Endothelial cell (in vitro differentiated cells): ENCODE measurements around the gene UBQLNL. TPM values are rescaled to one million over a fixed set of nuclear protein-coding genes. Genes with fewer than 3 reads are reported as not detected.

ENCODE experiments used
- DNase-seq: peaks from one replicate; pipeline ENCODE4 v3.0.0; 2021; ENCODE audit warnings: low spot score
- H3K27ac Mint-ChIP-seq: one replicate; pipeline ENCODE4 v1.8.0; 2021; ENCODE audit warnings: mixed read lengths, inconsistent platforms; ENCODE audit not compliant: unreplicated experiment
- H3K27me3 Mint-ChIP-seq: one replicate; pipeline ENCODE4 v1.8.0; 2021; ENCODE audit warnings: mild to moderate bottlenecking, moderate library complexity, mixed read lengths, inconsistent platforms; ENCODE audit not compliant: unreplicated experiment
- H3K36me3 Mint-ChIP-seq: one replicate; pipeline ENCODE4 v1.8.0; 2021; ENCODE audit warnings: mild to moderate bottlenecking, low read depth, mixed read lengths, inconsistent platforms; ENCODE audit not compliant: unreplicated experiment
- H3K4me1 Mint-ChIP-seq: one replicate; pipeline ENCODE4 v1.8.0; 2021; ENCODE audit warnings: mild to moderate bottlenecking, mixed read lengths, inconsistent platforms; ENCODE audit not compliant: unreplicated experiment
- H3K4me3 Mint-ChIP-seq: one replicate; pipeline ENCODE4 v1.8.0; 2021; ENCODE audit warnings: mild to moderate bottlenecking, mixed read lengths, inconsistent platforms; ENCODE audit not compliant: unreplicated experiment
- H3K9me3 Mint-ChIP-seq: one replicate; pipeline ENCODE4 v1.8.0; 2021; ENCODE audit warnings: mixed read lengths, inconsistent platforms; ENCODE audit not compliant: unreplicated experiment
- total RNA-seq: library from RNA; stranded (reverse); fragmentation: NEBNext Ultra II Directional; extraction: Animal tissue kit (Norgen Biotek cat#: 25700); gene quantifications from one replicate; pipeline ENCODE4 v1.2.1, GENCODE V29; 2021; ENCODE audit not compliant: unreplicated experiment
- TF ChIP-seq, protein P1 (sequence below): fragments of 200-600 bp; sonication (generic); IDR thresholded peaks from one replicate; pipeline ENCODE4 v1.5.0; 2021; ENCODE audit warnings: antibody characterized with exemption; ENCODE audit not compliant: unreplicated experiment

UBQLNL gene
- total RNA-seq, 1 donor from 2014 or later: 4.4 TPM

DNA sequence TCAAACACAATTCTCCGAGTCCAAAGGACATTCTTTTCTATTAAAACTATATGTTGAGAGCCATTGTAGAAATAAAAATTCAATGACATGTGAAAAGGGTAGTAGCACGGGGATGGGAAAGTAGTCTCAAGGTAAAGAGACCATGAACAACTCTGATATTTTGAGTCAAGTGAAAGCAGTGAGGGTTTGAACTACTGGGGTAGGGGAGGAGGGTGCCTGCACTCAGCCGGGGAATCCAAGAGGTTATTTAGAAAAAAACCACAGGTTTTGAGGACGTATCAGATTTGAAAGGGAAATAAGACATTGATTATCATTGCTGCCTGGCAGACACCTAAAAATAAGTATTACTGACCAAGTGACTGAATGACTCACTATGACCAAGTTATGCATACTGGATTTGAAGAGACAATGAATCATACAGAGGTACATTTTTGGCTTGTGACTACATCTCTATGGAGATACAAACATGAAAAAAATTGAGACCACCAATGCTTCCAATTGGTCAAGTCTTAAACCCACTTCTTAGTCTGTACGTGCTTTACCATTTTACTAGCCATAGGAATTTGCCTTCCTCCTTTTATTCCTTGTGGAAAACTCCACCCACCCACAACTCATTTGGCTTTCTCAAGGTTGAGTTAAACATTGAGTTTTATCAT is 34.1 kb upstream of the UBQLNL start:
- TF ChIP-seq, protein P1, sequence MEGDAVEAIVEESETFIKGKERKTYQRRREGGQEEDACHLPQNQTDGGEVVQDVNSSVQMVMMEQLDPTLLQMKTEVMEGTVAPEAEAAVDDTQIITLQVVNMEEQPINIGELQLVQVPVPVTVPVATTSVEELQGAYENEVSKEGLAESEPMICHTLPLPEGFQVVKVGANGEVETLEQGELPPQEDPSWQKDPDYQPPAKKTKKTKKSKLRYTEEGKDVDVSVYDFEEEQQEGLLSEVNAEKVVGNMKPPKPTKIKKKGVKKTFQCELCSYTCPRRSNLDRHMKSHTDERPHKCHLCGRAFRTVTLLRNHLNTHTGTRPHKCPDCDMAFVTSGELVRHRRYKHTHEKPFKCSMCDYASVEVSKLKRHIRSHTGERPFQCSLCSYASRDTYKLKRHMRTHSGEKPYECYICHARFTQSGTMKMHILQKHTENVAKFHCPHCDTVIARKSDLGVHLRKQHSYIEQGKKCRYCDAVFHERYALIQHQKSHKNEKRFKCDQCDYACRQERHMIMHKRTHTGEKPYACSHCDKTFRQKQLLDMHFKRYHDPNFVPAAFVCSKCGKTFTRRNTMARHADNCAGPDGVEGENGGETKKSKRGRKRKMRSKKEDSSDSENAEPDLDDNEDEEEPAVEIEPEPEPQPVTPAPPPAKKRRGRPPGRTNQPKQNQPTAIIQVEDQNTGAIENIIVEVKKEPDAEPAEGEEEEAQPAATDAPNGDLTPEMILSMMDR: no peak
- no peak overlapping the region for H3K4me3 Mint-ChIP-seq
- no peaks in the 10 kb centered on the region for H3K9me3 Mint-ChIP-seq
- no peaks in the 10 kb centered on the region for H3K27me3 Mint-ChIP-seq
- no peaks in the 10 kb centered on the region for H3K4me1 Mint-ChIP-seq
- no peaks in the 10 kb centered on the region for H3K36me3 Mint-ChIP-seq
- no peak for DNase-seq
- no peak overlapping the region for H3K27ac Mint-ChIP-seq

DNA sequence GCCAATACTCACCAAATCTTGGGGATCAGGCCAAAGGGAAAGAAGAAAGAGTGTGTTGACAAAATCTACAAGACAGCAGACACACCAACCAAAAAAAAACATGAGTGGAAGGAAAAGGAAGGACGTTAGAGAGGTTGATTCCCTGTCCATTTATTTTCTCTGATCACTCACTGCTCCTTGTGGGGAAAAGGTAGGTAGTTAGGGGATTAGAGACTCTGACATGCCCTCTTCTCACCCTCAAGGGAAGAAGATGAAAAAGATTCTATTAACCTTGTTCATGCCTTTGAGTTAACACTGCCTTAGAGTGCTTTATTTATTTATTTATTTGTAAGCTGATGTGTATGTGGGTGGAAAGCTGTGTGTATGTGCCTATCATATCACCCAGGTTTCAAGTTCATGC is 31.9 kb upstream of the UBQLNL start, which contains the start of gene OR52H1:
OR52H1 (minus strand) TSS at position 101 of the 400 bp plus-strand sequence. CDS start 3,035 bp downstream, outside the sequence.
- Mint-ChIP-seq H3K27ac (no peak within 1 kb of the TSS), H3K9me3 (no peaks in the 10 kb centered on the region), H3K36me3 (no peaks in the 10 kb centered on the region), H3K4me3 (no peak within 1 kb of the TSS), H3K27me3 (no peaks in the 10 kb centered on the region), H3K4me1 (no peaks in the 10 kb centered on the region)
- DNase-seq: no peak
- TF ChIP-seq, protein P1: no peak

DNA sequence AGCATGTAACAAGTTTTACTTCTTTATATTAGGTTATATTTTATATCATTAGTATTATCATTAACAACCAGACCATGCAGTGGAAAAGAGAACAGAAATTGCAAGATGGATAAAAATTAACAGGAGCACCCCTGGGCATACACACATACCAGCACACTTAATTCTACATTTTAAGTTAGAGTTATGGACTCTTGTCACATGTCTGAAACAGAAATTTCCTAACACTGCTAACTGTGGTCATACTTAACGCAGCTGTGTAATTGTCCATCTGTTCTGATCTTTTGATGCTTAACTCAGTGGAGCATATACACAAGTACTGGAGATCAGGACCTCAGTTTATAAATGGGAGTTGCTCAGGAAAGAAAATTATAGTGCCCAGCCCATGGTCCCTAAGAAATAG is 31.5 kb upstream of the UBQLNL start:
- Mint-ChIP-seq H3K36me3 (no peaks in the 10 kb centered on the region), H3K9me3 (no peaks in the 10 kb centered on the region), H3K27me3 (no peaks in the 10 kb centered on the region), H3K4me3 (no peak overlapping the region), H3K27ac (no peak overlapping the region), H3K4me1 (no peaks in the 10 kb centered on the region)
- TF ChIP-seq, protein P1: no peak
- no peak for DNase-seq

DNA sequence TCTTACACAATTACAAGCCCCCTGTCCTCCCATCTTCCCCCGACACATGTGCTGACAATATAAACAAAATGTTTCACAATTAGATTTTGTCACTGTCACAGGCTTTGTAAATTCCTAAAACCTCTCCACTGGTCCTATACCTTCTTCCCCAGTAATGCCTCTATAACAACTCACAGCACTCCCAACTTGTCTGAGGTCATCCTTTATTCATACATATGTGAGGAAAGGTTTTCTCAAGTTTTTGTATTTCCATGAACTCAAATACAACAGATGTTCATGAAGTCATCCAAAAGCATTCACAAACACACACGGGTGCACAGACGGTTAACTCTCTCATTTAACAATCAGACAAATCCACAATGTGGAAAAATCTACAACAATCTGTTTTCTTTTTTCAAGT is 30.0 kb upstream of the UBQLNL start:
- Mint-ChIP-seq H3K27ac (no peak overlapping the region), H3K4me1 (no peaks in the 10 kb centered on the region), H3K4me3 (no peak overlapping the region), H3K36me3 (no peaks in the 10 kb centered on the region), H3K9me3 (no peaks in the 10 kb centered on the region), H3K27me3 (no peaks in the 10 kb centered on the region)
- TF ChIP-seq, protein P1: no peak
- DNase-seq: no peak

DNA sequence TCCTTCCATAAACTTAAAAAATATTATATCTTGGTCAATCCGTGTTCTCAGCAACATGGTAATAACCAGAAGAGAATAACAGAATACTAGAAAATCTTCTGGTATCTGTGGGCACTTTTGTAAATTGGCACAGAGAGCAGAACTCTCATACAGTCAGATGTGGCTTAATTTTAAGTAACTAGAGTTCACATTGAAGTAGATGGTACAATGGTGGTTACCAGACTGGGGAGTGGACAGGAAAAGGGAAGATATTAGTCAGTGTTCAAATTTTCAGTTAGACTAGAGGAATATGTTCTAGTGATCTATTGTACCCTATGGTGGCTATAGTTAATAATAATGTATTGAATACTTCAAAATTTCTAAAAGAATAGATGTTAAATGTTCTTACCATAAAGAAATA is 24.9 kb upstream of the UBQLNL start:
- Mint-ChIP-seq H3K4me3 (no peak overlapping the region), H3K27ac (no peak overlapping the region), H3K9me3 (no peaks in the 10 kb centered on the region), H3K27me3 (no peaks in the 10 kb centered on the region), H3K4me1 (peaks cover 2% of the 10 kb centered on the region), H3K36me3 (no peaks in the 10 kb centered on the region)
- TF ChIP-seq, protein P1: no peak
- DNase-seq: no peak
